ENCODE results near the gene SIK3.

GRCh38 chr11:117057727-117058126 is 40.5 kb downstream of the SIK3 start:
- TF ChIP-seq CTCF (IDR thresholded peaks at IDR 0.05; ENCODE audit: low read depth, low read length) (no peak), POLR2A (IDR thresholded peaks at IDR 0.05; ENCODE audit: extremely low read depth, insufficient read length) (no peak)
- TF ChIP-seq, protein P1, sequence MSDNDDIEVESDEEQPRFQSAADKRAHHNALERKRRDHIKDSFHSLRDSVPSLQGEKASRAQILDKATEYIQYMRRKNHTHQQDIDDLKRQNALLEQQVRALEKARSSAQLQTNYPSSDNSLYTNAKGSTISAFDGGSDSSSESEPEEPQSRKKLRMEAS (IDR thresholded peaks at IDR 0.05; ENCODE audit: low read depth, low read length) = no peak
